CD4-positive, alpha-beta T cell treated with Interleukin-6 at 100 ng/mL for 8 hours (primary cell): Measurements from ENCODE around the gene NALF2.

Experiments used
- DNase-seq: peaks from one replicate; pipeline ENCODE4 v3.0.0-alpha.2; 2020; ENCODE audit warnings: mixed read lengths, low spot score

The NALF2 gene

DNA sequence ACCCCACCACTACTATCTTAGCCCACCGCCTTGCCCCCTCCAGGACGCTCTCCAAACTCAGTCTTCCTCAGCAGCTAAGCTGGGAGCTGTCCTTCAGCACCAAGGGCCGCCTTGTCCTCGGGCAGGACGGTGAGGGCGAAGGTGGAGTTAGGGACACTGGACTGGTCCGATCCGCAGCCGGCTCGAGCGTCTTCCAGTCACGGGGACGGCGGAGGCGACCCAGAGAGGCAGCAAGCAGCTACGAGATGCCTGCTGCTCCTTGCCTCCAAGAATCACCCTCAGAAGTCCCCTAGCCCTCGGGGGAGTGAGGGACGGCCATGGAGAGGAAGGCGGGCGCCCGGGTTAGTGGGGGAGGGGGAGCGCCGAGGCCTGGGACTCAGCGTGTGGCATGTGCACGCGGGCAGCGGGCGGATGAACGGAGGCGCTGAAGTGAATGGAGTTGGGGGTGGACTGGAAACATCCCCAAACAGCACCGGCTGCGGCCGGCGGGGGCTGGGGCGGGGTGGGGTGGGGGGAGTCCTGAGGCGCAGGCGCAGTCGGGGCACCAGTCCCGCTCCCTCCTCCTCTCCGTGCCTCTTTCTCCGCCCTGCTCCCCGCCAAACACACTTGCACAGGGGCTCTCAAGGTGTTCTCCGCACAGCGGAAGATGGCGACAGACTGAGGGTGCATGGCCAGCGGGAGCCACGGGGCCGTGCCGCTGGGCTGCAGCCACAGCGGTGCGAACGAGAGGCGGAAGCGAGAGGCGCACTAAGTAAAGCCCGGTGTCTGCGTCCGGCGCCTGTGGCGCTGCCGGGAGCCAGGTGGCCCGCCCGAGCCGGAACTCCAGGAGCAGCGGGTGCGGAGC, at the start of gene NALF2:
TSS of gene NALF2 (plus strand) at position 545 of the 844 bp plus-strand sequence. CDS start 957 bp downstream, outside the sequence.
- DNase-seq = no peak

- DNase-seq = no peak
Observed at GRCh38 chrX:69457756-69458155, 46.4 kb upstream of the NALF2 start.

GRCh38 chrX:69466546-69466945, 37.6 kb upstream of the NALF2 start:
- no peak for DNase-seq

DNA sequence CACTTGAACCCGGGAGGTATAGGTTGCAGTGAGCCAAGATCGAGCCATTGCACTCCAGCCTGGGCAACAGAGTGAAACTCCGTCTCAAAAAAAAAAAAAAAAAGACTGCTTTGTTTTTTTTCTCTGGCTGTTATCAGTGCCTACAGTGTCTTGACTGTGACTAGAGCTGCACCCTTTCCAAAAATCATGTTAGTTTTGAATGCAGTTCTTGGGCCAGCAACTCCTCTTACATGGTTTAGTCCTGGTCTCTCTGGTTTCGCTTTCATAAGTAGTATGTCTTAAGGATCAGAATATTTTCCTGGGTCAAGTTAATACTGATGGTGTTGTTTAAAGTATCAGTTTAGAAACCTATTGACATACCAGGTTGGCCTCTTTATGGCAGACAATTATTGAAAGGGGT, 34.2 kb upstream of the NALF2 start:
- no peak for DNase-seq

DNA sequence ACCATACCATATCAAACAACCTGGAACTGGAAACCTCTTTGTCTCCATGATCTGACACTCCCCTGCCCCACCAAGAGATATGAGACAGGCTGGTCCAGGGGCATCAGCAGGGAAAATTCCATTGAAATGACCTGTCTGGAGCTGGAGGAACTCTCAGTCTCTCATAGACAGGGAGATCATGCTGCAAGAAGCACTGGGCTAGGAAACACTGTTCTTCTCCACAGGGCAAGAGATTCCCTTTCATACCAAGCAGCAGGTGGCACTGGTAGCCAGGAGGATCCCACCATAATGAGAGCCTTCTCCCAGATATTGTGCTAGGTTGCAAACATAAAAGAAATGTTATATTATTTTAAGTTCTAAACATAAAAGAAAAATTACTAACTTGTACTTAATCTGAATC, 14.5 kb upstream of the NALF2 start:
- DNase-seq = no peak

DNA sequence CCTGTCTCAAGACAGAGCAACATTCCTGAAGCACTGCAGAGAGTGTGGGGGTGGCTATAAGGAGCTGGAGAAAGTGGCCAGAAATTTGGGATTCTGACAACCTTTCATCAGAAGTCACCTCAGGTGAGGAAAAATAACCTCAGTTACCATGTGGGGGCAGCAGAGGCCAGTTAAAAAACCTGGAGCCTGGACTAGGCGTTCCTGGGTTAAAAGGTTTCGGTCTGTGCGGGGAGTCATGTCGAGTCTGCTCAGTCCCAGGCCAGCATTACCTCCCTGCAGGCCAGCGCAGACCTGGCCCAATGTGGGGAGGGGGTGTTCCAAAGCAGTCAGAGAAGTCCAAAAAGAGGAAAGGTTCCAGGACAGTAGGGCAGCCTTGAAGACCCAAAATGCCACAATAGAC, 10.9 kb upstream of the NALF2 start:
- no peak for DNase-seq

DNA sequence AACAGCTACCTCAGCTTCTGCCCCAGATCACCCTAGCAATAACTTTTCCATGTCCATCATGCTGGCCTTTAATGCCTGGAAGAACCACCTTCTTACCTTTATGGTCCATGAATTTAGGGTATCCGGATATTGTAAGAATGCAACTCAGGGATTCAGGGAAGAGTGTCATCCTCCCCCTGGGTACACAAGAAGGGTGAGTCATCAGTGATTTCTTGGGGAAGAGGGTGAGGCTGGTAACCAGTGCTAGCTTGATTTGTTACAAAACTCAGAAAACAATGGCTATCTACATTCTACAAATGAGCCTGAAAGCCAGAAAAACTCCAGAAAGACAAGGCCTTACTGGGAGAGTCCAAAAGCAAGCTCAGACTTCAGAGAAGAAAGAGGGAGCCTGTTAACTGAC, 10.4 kb upstream of the NALF2 start:
- no peak for DNase-seq

GRCh38 chrX:69496183-69496582, 7.9 kb upstream of the NALF2 start:
- no peak for DNase-seq

GRCh38 chrX:69501429-69501828, 2.7 kb upstream of the NALF2 start:
- DNase-seq = no peak

GRCh38 chrX:69503228-69503781, 821 bp upstream of the NALF2 start:
- no peak for DNase-seq

DNA sequence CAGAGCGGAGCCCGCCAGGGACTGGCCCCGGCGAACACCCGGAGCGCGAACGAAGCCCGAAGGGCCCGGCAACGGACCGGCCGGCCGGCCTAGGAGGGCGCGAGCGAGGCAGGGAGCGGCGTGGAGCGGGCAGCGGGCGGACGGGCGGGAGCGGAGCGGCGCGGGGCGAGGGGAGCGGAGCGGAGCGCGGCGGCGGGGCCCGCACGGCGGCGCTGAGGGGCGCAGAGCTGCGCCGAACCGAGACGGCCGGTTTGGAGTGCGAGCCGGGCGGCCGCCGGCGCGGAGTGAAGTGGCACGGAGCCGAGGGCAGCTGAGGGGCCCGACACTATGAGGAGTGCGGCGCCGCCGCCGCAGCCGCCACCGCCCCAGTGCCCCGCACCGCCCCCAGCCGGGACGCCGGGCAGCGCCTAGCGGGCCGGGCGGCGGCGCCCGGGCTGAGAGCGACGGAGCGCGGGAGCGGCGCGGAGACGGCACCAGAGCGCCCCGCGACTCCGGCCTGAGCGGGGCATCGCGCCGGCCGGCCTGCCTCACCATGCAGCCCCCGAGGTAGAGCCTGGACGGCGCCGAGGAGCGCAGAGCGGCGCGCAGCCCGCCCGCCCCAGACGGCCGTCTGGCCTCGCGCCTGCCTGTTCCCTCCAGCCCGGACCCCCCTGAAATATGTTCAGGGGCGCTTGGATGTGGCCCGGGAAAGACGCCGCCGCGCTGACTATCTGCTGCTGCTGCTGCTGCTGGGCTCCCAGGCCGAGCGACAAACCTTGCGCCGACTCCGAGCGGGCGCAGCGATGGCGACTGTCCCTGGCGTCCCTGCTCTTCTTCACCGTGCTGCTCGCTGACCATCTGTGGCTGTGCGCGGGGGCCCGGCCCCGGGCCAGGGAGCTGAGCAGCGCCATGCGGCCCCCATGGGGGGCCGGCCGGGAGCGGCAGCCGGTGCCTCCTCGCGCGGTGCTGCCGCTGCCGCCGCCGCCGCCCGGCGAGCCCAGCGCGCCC, 793 bp downstream of the NALF2 start:
- no peak for DNase-seq

GRCh38 chrX:69505772-69506616, 1.9 kb downstream of the NALF2 start:
- DNase-seq = no peak

GRCh38 chrX:69506617-69507499, 2.7 kb downstream of the NALF2 start:
- no peak for DNase-seq

DNA sequence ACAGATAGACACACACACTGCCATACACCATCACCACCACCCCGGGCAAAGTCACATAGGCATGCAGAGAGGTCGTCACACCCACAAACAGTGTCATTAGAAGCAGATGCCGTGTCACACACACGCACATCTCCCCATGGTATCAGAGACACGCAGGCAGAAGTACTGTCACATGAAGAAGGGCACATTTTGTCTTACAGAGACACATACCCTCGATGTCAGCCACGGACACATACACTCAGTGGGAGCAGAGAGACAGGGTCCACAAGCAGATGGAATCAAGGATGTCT, 3.3 kb downstream of the NALF2 start:
- no peak for DNase-seq

GRCh38 chrX:69508610-69509009, 4.5 kb downstream of the NALF2 start:
- DNase-seq = no peak

- DNase-seq = no peak
Observed at GRCh38 chrX:69510137-69510715, 6.1 kb downstream of the NALF2 start.

GRCh38 chrX:69510914-69511513, 6.9 kb downstream of the NALF2 start:
- no peak for DNase-seq

- DNase-seq = no peak
Observed at GRCh38 chrX:69522052-69522451, 17.9 kb downstream of the NALF2 start.

DNA sequence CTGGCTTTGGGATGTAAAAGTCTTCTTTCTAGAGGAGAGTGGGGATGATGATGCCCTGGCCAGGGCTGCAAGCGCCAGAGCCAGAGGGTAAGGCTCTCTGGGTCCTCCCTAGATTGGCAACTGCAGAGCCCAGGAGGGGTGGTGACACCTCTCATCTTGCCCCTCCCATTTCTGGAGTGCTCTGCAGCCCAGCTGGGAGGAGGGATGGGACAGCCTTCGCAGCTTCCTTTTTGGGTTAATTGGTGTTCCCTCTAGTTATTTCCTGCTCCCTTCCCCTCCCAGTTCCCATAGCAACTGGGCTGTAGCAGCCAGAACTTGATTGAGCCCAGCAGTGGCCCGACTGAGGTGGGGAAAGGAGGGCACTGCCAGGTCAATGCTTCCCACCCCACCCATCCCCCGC, 19.2 kb downstream of the NALF2 start:
- no peak for DNase-seq

DNA sequence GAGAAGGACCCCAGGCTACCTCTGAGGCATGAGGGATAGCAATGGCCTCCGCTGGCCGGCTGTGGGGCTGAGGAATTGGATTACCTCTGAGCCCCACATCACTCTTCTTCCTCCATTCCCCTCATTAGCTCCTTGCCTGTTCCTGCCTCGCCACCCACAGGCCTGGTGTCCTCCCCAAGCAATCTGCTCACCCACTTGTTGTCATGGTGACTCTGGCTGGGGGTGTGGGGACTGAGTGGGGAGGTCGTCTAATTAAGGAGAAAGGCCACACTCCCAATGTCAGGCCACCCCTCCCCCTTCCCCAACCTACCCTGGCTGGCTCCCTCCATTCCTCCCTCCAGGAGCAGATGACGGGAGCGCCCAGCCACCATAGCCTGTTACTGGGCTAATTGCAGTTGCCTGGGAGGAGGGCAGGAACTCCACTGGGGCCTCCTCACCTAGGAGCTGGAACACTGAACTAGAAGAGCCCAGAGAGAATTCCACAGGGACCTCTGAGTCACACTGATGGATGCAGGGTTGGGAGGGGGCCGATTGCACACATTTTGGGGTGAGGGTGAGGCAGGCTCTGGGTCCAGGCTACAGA, 20.7 kb downstream of the NALF2 start:
- DNase-seq = no peak
